GM12891 (cell line): ENCODE results near the gene FKBP15.
"Not testable (repeated sequence)": the region's sequence is repeated elsewhere in the genome, so short reads cannot be mapped to it uniquely, and the experiment has no call there.

Source experiments
- PAX5 ChIP-seq: IDR thresholded peaks from 2 replicates; pipeline ENCODE4 v1.6.1; 2011; ENCODE audit warnings: low read length, moderate library complexity, mild to moderate bottlenecking; ENCODE audit not compliant: insufficient read depth, severe bottlenecking
- POLR2A ChIP-seq: IDR thresholded peaks from 2 replicates; pipeline ENCODE4 v1.6.1; 2011; ENCODE audit warnings: low read depth, low read length, control low read depth
- POLR2AphosphoS5 ChIP-seq: IDR thresholded peaks from 2 replicates; pipeline ENCODE4 v1.6.1; 2011; ENCODE audit warnings: low read depth, low read length, control low read depth
- POU2F2 ChIP-seq: IDR thresholded peaks from 2 replicates; pipeline ENCODE4 v1.6.1; 2011; ENCODE audit warnings: low read depth, mild to moderate bottlenecking, control low read depth, low read length, moderate library complexity
- SPI1 ChIP-seq: IDR thresholded peaks from 2 replicates; pipeline ENCODE4 v1.6.1; 2011; ENCODE audit warnings: low read depth, low read length, control low read depth
- TAF1 ChIP-seq: IDR thresholded peaks from 2 replicates; pipeline ENCODE4 v1.6.1; 2011; ENCODE audit warnings: low read depth, low read length, control low read depth

GRCh38 chr9:113235701-113236255 lies 14.7 kb upstream of the FKBP15 start:
- not testable (repeated sequence) for TF ChIP-seq SPI1, POLR2A, POLR2AphosphoS5, TAF1, POU2F2, PAX5
